ELR (cell line): ENCODE data around the gene ARHGEF19.
"Not testable (repeated sequence)": the region's sequence is repeated elsewhere in the genome, so short reads cannot be mapped to it uniquely, and the experiment has no call there.

Experiments
- DNase-seq: peaks from one replicate; pipeline ENCODE4 v3.0.0-alpha.2; 2015; ENCODE audit warnings: low read depth

ARHGEF19 gene

GRCh38 chr1:16181887-16182719 lies 30.3 kb downstream of the ARHGEF19 start:
- DNase-seq = peak; percentile 95

- peak; percentile 68 for DNase-seq
Measured at GRCh38 chr1:16180291-16180824, 32.1 kb downstream of the ARHGEF19 start.

- peak; percentile 64 for DNase-seq
Measured at GRCh38 chr1:16178596-16179497, 33.6 kb downstream of the ARHGEF19 start.

GRCh38 chr1:16177306-16177705 lies 35.1 kb downstream of the ARHGEF19 start:
- no peak for DNase-seq

- DNase-seq = no peak
Measured at GRCh38 chr1:16176653-16177052, 35.8 kb downstream of the ARHGEF19 start.

- DNase-seq = peak; percentile 91
Measured at GRCh38 chr1:16175610-16176553, 36.6 kb downstream of the ARHGEF19 start.

- DNase-seq = no peak
Measured at GRCh38 chr1:16174886-16175598, 37.4 kb downstream of the ARHGEF19 start.

- DNase-seq = peak; percentile 32
Measured at GRCh38 chr1:16174261-16174868, 38.1 kb downstream of the ARHGEF19 start.

- DNase-seq = peak; percentile 92
Measured at GRCh38 chr1:16173447-16174260, 38.8 kb downstream of the ARHGEF19 start.

- DNase-seq = peak; percentile 76
Measured at GRCh38 chr1:16172964-16173446, 39.4 kb downstream of the ARHGEF19 start.

- DNase-seq = no peak
Measured at GRCh38 chr1:16172218-16172830, 40.1 kb downstream of the ARHGEF19 start.

- DNase-seq = no peak
Measured at GRCh38 chr1:16171314-16172151, 40.9 kb downstream of the ARHGEF19 start.

- DNase-seq = no peak
Measured at GRCh38 chr1:16170283-16170673, 42.2 kb downstream of the ARHGEF19 start.

GRCh38 chr1:16168622-16169360 lies 43.7 kb downstream of the ARHGEF19 start:
- DNase-seq = no peak

GRCh38 chr1:16168144-16168495 lies 44.3 kb downstream of the ARHGEF19 start:
- not testable (repeated sequence) for DNase-seq

- DNase-seq = peak; percentile 59
Measured at GRCh38 chr1:16167331-16168143, 44.9 kb downstream of the ARHGEF19 start.
